ENCODE measurements around the gene RPS6KA2.

The RPS6KA2 gene

GRCh38 chr6:166420351-166420750, 206.7 kb downstream of the RPS6KA2 start:
- DNase-seq (ENCODE audit: low read depth), result peak; percentile 28

DNA sequence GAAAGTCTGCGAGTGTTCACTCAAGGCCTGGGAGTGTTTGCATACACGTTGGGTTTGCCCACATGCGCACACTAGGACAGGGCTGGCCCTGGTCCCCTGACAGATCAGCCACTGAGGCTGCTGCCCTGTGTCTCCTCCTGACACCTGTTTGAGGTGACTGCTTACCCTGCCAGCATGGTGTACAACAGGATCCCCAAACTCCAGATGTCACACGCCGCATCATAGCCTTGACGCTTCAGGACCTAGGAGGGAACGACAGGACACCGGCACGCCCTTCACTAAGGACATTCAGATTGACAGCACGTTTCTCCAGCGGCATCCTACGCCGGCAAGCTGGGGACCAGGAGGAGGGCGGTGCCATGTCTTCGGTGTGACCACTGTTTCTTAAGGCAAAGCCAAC, 207.3 kb downstream of the RPS6KA2 start:
- DNase-seq (ENCODE audit: low read depth), result no peak

DNA sequence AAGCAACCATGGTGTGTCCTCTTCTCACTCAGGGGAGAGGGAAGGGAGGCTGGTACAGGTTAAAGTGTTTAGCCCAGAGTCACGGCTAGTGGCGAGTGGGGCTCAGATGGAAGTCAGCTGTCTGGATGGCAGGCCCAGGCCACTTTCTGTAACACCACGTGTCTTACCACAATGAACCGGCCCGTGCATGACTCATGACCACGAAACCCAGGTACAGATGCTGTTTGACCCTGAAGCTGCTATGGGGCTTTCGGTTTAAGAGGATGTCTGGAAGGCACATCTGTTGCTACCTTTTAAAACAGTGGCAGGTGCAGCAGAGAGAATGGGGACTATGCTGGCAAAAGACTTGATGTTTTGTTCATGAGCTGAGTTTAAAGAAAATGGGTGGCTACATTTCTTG, 207.8 kb downstream of the RPS6KA2 start:
- DNase-seq (ENCODE audit: low read depth), result no peak

GRCh38 chr6:166418691-166419143, 208.3 kb downstream of the RPS6KA2 start:
- DNase-seq (ENCODE audit: low read depth), result no peak

DNA sequence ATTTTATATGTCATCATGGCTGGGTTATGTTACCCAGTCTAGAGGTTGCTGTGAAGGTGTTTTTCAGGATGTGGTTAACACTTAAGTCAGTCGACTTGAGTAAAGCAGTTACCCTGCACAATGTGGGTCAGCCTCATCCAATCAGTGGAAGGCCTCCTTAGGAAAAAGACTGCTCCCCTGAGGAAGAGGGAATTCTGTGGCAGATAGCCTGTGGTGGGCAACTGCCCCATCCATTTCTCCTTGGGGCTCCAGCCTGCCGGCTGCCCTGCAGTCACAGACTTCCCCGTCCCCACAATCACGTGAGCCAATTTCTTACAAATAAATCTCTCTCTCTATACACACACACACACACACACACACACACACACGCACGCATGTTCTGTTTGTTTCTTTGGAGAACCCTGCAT, 209.8 kb downstream of the RPS6KA2 start:
- no peak for DNase-seq (ENCODE audit: low read depth)

GRCh38 chr6:166415833-166416347, 211.2 kb downstream of the RPS6KA2 start:
- DNase-seq (ENCODE audit: low read depth), result no peak

DNA sequence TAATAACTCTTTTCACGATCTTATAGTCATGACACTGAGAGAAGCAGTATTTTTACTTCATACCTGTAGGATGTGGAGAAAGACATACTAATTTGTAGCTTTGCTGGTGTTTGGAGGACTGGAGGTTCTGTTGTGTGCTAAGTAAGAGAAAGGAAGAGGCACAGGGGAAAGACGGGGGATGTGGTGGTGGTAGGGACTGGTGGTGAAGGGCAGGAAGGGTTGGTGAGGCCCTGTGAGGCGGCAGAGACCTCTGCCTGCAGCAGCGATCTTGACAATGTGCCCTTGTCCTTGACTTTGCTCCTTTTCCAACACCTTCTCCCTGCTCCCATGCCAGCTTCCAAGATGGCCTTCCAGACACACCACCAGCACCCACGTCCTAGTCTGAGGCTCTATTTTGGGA, 211.7 kb downstream of the RPS6KA2 start:
- no peak for DNase-seq (ENCODE audit: low read depth)

DNA sequence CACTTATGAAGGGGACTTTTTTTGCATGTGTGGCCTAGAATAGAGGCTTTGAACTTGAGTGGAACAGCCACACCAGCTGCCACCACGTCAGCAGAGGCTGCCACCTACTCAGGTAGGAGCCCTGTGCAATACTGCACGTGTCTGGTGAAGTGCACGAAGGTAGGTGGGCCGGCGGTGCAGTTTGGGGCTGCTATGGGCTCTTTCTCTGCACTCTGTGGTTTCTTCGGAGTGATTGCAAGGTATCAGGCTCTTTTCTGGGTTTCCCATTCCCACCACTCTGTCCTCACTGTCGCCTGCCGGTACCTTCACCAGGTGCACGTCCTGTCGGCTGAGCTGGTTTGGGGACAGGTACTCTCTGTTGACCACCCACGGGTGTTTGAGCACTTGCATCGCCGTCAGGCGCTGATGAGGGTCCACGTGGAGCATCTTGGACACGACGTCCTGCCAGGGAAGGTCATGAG, 213.5 kb downstream of the RPS6KA2 start:
- no peak for DNase-seq (ENCODE audit: low read depth)

GRCh38 chr6:166412911-166413384, 214.1 kb downstream of the RPS6KA2 start:
- no peak for DNase-seq (ENCODE audit: low read depth)

GRCh38 chr6:166412156-166412910, 214.7 kb downstream of the RPS6KA2 start:
- DNase-seq (ENCODE audit: low read depth), result no peak

DNA sequence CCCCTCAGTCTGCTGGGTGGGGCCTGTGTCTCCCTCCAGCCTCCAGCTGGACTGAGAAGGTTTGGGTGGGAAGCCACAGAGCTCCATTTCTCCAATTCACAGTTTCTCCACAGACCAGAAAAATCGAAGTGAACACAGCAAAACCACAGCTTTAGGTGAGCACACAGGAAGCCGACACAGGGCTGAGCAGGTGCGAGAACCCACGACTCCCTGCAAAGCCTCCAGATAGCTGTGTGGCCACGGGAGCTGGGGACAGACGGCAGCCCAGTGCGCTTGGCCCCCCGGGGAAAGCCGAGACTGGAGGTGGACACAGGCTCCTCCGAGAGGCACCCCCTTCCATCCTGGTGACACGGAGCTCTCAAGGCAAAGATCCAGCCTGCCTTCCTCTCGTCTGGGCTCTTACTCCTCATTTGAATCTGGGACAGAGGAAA, 215.3 kb downstream of the RPS6KA2 start:
- DNase-seq (ENCODE audit: low read depth), result no peak

DNA sequence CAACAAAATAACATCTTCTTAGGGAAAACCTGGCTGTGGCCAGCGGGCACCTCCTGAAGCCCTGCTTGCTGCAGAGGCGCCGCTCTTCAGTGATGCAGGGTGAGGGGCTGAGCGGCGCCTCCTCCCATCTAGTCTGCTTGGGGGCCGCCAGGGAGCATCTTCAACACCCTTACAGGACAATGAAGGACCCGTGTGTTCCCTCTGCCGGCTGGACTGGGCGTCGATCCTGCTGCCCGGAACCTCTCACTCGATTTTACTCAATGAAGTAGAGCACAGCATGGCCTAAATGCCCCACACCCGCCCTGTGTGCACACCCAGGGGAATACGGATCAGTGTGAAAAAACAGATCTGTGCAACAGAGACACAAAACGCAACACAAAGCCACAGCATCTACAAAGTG, 215.8 kb downstream of the RPS6KA2 start:
- DNase-seq (ENCODE audit: low read depth), result no peak

DNA sequence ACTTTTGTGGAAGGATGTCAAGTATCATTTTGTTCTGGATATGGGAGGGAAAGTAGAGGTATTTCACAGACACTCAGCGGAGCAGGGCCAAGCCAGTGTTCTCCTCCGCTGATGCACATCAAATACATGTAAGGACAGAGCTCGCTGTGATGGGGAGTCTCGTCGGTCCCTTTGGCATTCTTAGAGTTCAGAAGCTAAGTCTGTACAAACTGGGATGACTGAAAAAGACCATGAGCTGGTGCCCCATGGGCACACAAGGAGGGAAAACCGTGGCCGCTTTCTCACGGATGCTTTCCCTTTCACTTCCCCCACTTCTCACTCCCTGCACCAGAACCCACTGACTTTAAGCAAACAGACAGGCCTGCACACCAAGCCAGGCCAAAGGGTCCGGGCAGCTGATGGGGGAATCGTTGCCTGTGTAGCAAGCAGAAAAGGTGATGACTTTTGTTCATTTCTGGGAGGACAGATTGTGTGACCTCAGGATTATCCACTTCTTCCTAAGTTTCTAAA, 216.6 kb downstream of the RPS6KA2 start:
- DNase-seq (ENCODE audit: low read depth), result no peak

DNA sequence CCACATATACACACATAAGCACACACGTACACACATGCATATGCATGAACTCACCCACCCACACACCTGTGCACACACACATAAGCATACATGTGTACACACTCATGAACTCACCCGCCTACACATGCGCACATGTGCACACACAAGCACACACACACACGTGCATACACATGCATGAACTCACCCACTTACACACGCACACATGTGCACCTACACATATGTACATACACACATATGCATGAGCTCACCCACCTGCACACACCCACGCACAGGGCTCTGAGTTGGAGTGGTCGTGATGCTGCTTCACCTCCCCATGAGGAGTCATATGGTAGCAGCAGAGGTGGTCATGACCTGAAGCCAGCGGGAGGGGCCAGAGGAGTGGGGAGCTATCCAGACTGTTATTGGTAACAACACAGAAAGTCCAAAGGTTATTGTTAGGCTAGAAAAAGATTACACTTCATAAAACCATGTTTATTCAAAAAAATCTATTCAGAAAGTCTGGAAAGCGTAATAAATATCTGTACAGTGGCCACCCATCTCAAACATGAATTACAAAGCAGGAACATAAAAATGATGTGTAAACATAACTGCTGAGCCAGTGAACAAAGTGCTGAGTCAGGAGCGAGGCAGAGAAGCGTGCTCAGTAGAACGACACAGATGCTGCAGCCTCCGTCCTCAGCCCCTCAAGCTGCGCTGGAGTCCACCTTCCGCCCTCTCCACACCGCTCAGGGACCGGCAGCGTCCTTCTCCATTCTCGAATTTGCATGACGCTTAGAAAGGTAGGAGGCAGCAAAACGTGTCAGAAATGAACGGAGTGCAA, 217.9 kb downstream of the RPS6KA2 start:
- no peak for DNase-seq (ENCODE audit: low read depth)

GRCh38 chr6:166406197-166406596, 220.9 kb downstream of the RPS6KA2 start:
- no peak for DNase-seq (ENCODE audit: low read depth)

DNA sequence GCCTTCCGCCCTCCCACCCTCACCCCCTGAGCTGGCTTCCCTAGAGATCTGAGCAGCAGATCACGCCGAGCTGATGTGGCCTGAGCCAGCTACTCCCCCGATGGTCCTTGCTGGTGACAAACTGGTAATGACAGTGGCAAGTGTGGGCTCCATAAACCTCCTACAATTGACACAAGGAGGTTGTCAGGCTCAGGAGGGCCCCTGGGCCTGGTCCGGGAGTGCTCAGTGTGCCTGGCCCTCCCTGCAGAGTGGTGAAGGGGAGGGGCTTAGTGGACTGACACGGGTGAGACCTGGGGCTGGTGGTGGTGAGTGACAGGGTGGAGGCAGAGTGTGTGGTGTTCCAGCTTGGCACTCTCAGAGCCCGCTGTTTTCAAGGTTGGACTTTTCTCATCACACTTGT, 221.7 kb downstream of the RPS6KA2 start:
- no peak for DNase-seq (ENCODE audit: low read depth)

- DNase-seq (ENCODE audit: low read depth), result peak; percentile 40
Observed at GRCh38 chr6:166402582-166403277, 224.3 kb downstream of the RPS6KA2 start.

DNA sequence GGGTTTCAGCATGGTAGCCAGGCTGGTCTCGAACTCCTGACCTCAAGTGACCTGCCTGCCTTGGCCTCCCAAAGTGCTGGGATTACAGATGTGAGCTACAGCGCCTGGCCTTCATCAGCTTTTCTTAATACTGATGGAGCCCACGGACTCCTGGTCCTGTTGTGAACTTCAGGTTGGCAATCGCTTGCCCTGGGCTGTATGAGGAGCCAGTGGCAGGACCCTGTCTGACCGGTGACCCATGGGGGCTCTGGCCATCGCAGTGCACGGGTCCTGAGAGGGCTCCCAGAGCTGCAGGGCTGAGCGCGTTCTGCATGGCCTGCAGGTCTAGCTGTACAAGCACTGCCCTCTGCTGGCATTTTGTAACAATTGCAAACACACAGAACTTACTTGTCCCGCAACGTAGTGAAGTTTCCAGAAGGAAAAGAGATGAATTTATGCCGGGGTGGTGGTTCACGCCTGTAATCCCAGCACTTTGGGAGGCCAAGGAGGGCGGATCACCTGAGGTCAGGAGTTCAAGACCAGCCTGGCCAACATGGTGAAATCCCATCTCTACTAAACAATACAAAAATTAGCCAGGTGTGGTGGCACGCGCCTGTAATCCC, 226.3 kb downstream of the RPS6KA2 start:
- peak; percentile 51 for DNase-seq (ENCODE audit: low read depth)

DNA sequence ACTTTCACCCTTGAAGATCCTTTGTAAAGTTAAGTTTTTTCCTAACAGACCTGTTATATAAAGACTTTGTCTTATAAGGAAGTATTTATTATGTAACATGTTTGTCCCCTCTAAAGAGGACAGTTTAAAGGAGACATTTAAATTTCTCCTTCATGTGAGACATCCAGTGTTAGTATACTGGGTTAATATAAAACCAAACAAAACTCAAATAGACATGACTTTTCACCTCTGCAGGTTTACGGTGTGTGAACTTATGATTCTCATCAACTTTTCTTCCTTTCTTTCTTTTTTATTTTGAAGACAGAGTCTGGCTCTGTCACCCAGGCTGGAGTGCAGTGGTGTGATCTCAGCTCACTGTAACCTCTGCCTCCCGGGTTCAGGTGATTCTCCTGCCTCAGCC, 226.9 kb downstream of the RPS6KA2 start:
- DNase-seq (ENCODE audit: low read depth), result no peak

GRCh38 chr6:166398348-166398747, 228.7 kb downstream of the RPS6KA2 start:
- no peak for DNase-seq (ENCODE audit: low read depth)

DNA sequence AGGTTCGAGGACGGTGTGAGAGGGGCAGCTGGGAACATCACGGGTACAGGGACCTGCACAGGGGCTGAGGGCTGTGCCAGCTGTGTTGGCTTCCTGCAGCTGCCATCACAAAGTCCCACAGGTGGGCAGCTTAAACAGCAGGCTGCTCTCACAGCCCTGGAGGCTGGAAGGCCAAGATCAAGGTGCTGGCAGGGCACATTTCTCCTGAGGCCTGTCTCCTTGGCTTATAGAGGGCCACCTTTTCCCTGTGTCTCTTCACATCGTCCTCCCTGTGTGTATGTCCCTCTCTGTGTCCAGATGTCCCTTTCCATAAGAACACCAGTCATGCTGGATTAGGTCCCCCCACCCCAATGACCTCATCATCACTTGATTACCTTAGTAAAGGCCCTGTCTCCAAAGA, 229.2 kb downstream of the RPS6KA2 start:
- no peak for DNase-seq (ENCODE audit: low read depth)

DNA sequence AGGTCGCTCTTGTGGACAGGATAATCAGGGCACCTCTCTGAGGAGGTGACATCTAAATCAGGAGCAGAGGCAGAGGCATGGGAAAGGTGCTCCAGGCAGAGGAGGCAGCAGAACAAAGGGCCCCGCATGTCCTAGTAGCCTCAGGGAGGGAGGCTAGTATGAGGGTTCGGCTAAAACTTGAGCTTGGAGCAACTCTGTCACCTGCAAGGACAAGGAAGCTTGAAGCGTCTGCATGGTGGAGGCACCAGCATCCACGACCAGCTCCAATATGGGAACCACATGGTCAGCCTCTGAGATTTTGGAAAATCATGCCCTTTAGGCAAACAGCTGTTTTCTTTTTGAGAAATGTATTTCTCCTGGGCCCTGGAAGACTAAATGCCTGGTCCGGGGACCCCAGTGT, 231.3 kb downstream of the RPS6KA2 start:
- no peak for DNase-seq (ENCODE audit: low read depth)
